HL-60 (cell line): ENCODE measurements around the gene PNPT1.

Experiments used
- CTCF ChIP-seq: IDR thresholded peaks from one replicate; pipeline ENCODE4 v1.5.1; 2011; ENCODE audit warnings: low read length, control low read depth, inconsistent platforms; ENCODE audit not compliant: insufficient read depth
- GABPA ChIP-seq: IDR thresholded peaks from 2 replicates; pipeline ENCODE4 v1.6.1; 2012; ENCODE audit warnings: low read depth
- POLR2AphosphoS5 ChIP-seq: IDR thresholded peaks from 2 replicates; pipeline ENCODE4 v1.6.1; 2012; ENCODE audit warnings: low read depth
- SPI1 ChIP-seq: IDR thresholded peaks from 2 replicates; pipeline ENCODE4 v1.6.1; 2012; ENCODE audit warnings: low read depth, mild to moderate bottlenecking, borderline replicate concordance

- no peak for TF ChIP-seq POLR2AphosphoS5
- TF ChIP-seq CTCF, result no peak
- TF ChIP-seq SPI1, result no peak
- TF ChIP-seq GABPA, result no peak
These were observed 83.6 kb downstream of the PNPT1 start for GRCh38 chr2:55609938-55610578.
